Measurements from ENCODE around the gene TAMM41.
A peak's percentile ranks its signal among the peaks of the same experiment; 100 is the strongest.
"Not testable (repeated sequence)": the region's sequence is repeated elsewhere in the genome, so short reads cannot be mapped to it uniquely, and the experiment has no call there.

TAMM41 gene

DNA sequence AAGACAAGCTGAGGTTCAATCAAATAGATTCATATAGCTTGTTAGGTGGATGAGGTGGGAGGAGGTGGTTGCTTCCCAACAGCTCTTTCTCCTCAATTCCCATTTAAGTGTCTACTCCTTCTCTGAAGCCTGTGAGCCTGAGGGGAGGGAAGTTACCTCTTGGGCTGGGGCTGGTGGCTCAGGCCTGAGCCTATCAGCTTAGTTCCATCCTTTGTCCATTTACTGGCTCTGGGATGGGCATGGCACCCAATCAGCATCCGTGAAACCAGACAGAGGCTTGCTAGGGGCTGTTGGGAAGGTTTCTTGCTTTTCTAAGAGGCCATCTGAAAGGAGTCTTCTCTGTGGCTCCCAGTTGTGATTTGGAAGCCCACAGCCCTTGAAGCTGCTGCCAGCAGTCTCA lies 57.3 kb downstream of the TAMM41 start:
- H3K27ac ChIP-seq (ENCODE audit: low read length): no peak overlapping the region
- H3K9me3 ChIP-seq (ENCODE audit: control insufficient read depth, insufficient read depth, low read length): no peaks in the 10 kb centered on the region
- no peak for DNase-seq (ENCODE audit: low read depth, low spot score)
- H3K4me1 ChIP-seq (ENCODE audit: control insufficient read depth, insufficient read depth, low read length): no peaks in the 10 kb centered on the region
- no CpG with 5 or more reads among the region's 1 CpG for WGBS (ENCODE audit: insufficient coverage, insufficient read length)
- peaks cover 4% of the 10 kb centered on the region; the same call in 1 of the 2 replicates for H3K36me3 ChIP-seq (ENCODE audit: control insufficient read depth, insufficient read depth, low read length)
- H3K4me3 ChIP-seq (ENCODE audit: low read length): no peak overlapping the region
- H3K27me3 ChIP-seq (ENCODE audit: control insufficient read depth, insufficient read depth, low read length): no peaks in the 10 kb centered on the region

GRCh38 chr3:11784971-11785377 lies 61.7 kb downstream of the TAMM41 start:
- H3K9me3 ChIP-seq (ENCODE audit: control insufficient read depth, insufficient read depth, low read length): no peaks in the 10 kb centered on the region
- WGBS (ENCODE audit: insufficient coverage, insufficient read length): no CpG with 5 or more reads among the region's 3 CpGs
- no peaks in the 10 kb centered on the region for H3K27me3 ChIP-seq (ENCODE audit: control insufficient read depth, insufficient read depth, low read length)
- no peak overlapping the region for H3K27ac ChIP-seq (ENCODE audit: low read length)
- no peak overlapping the region for H3K4me3 ChIP-seq (ENCODE audit: low read length)
- H3K36me3 ChIP-seq (ENCODE audit: control insufficient read depth, insufficient read depth, low read length): peaks cover 4% of the 10 kb centered on the region; the same call in 1 of the 2 replicates
- DNase-seq (ENCODE audit: low read depth, low spot score): no peak
- no peaks in the 10 kb centered on the region for H3K4me1 ChIP-seq (ENCODE audit: control insufficient read depth, insufficient read depth, low read length)

DNA sequence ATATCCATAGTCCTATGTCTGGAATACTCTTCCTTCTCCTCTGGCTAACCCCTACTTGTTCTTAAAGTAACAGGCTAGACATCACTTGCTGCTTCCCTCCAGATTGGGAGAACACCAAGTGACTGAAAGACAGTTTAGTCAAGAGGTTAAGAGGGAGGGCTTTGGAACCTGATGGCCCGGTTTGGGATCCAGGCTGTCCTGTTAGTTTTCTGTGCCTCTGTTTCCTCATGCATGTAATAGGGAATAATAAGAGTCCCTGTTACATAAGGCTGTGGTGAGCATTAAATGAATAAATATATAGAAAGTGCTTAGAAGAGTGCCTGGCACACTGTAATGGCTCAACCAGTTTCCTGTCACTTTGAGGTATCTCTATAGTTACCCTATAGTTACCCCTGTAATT lies 66.3 kb downstream of the TAMM41 start:
- no peak for DNase-seq (ENCODE audit: low read depth, low spot score)
- Histone ChIP-seq H3K9me3 (ENCODE audit: control insufficient read depth, insufficient read depth, low read length) (no peaks in the 10 kb centered on the region), H3K36me3 (ENCODE audit: control insufficient read depth, insufficient read depth, low read length) (no peaks in the 10 kb centered on the region), H3K27me3 (ENCODE audit: control insufficient read depth, insufficient read depth, low read length) (no peaks in the 10 kb centered on the region), H3K27ac (ENCODE audit: low read length) (no peak overlapping the region), H3K4me1 (ENCODE audit: control insufficient read depth, insufficient read depth, low read length) (no peaks in the 10 kb centered on the region), H3K4me3 (ENCODE audit: low read length) (no peak overlapping the region)
- no CpG with 5 or more reads among the region's 1 CpG for WGBS (ENCODE audit: insufficient coverage, insufficient read length)

GRCh38 chr3:11779626-11780025 lies 67.1 kb downstream of the TAMM41 start:
- Histone ChIP-seq H3K27ac (ENCODE audit: low read length) (no peak overlapping the region), H3K4me3 (ENCODE audit: low read length) (no peak overlapping the region), H3K27me3 (ENCODE audit: control insufficient read depth, insufficient read depth, low read length) (no peaks in the 10 kb centered on the region), H3K36me3 (ENCODE audit: control insufficient read depth, insufficient read depth, low read length) (no peaks in the 10 kb centered on the region), H3K4me1 (ENCODE audit: control insufficient read depth, insufficient read depth, low read length) (no peaks in the 10 kb centered on the region), H3K9me3 (ENCODE audit: control insufficient read depth, insufficient read depth, low read length) (no peaks in the 10 kb centered on the region)
- no CpG with 5 or more reads among the region's 3 CpGs for WGBS (ENCODE audit: insufficient coverage, insufficient read length)
- no peak for DNase-seq (ENCODE audit: low read depth, low spot score)

DNA sequence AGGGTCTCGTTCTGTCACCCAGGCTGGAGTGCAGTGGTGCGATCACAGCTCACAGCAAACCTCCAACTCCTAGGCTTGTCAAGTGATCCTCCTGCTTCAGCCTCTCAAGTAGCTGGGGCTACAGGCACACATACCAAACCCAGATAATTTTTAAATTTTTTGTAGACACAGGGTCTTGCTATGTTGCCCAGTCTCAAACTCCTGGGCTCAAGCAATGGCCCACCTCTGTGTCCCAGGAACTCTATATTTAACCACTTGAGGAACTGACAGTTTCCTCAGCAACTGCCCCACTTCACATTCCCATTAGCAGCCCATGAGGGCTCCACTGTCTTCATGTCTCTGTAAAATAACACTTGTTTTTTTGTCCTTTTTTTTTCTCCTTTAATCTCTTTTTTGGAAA lies 68.4 kb downstream of the TAMM41 start:
- no CpG with 5 or more reads among the region's 2 CpGs for WGBS (ENCODE audit: insufficient coverage, insufficient read length)
- no peak overlapping the region for H3K27ac ChIP-seq (ENCODE audit: low read length)
- H3K4me1 ChIP-seq (ENCODE audit: control insufficient read depth, insufficient read depth, low read length): no peaks in the 10 kb centered on the region
- DNase-seq (ENCODE audit: low read depth, low spot score): no peak
- no peaks in the 10 kb centered on the region for H3K27me3 ChIP-seq (ENCODE audit: control insufficient read depth, insufficient read depth, low read length)
- H3K9me3 ChIP-seq (ENCODE audit: control insufficient read depth, insufficient read depth, low read length): no peaks in the 10 kb centered on the region
- no peak overlapping the region for H3K4me3 ChIP-seq (ENCODE audit: low read length)
- H3K36me3 ChIP-seq (ENCODE audit: control insufficient read depth, insufficient read depth, low read length): no peaks in the 10 kb centered on the region

- Histone ChIP-seq H3K27me3 (ENCODE audit: control insufficient read depth, insufficient read depth, low read length) (no peaks in the 10 kb centered on the region), H3K9me3 (ENCODE audit: control insufficient read depth, insufficient read depth, low read length) (no peaks in the 10 kb centered on the region), H3K4me3 (ENCODE audit: low read length) (no peak overlapping the region), H3K4me1 (ENCODE audit: control insufficient read depth, insufficient read depth, low read length) (no peaks in the 10 kb centered on the region), H3K27ac (ENCODE audit: low read length) (no peak overlapping the region), H3K36me3 (ENCODE audit: control insufficient read depth, insufficient read depth, low read length) (no peaks in the 10 kb centered on the region)
- no peak for DNase-seq (ENCODE audit: low read depth, low spot score)
- no CpG with 5 or more reads among the region's 8 CpGs for WGBS (ENCODE audit: insufficient coverage, insufficient read length)
Observed at GRCh38 chr3:11776346-11776745, 70.3 kb downstream of the TAMM41 start.

DNA sequence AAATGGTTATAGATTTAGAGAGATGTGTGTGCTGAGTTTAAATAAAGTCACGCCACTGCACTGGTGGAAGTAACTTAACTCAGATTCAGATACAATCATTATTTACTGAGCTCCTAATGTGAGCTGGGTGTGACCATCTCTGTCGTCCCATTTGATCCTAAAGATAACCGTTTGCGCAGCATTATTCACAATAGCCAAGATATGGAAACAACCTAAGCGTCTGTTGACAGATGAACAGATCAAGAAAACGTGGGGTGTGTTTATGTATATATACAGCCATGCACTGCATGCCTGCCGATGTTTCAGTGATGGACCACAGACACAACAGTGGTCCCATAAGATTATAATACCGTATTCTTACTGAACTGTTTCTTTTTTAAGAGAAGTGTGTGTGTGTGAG lies 71.2 kb downstream of the TAMM41 start:
- Histone ChIP-seq H3K36me3 (ENCODE audit: control insufficient read depth, insufficient read depth, low read length) (no peaks in the 10 kb centered on the region), H3K4me3 (ENCODE audit: low read length) (no peak overlapping the region), H3K27ac (ENCODE audit: low read length) (no peak overlapping the region), H3K9me3 (ENCODE audit: control insufficient read depth, insufficient read depth, low read length) (no peaks in the 10 kb centered on the region), H3K4me1 (ENCODE audit: control insufficient read depth, insufficient read depth, low read length) (peaks cover 4% of the 10 kb centered on the region), H3K27me3 (ENCODE audit: control insufficient read depth, insufficient read depth, low read length) (no peaks in the 10 kb centered on the region)
- no peak for DNase-seq (ENCODE audit: low read depth, low spot score)
- no CpG with 5 or more reads among the region's 8 CpGs for WGBS (ENCODE audit: insufficient coverage, insufficient read length)

- Histone ChIP-seq H3K27me3 (ENCODE audit: control insufficient read depth, insufficient read depth, low read length) (no peaks in the 10 kb centered on the region), H3K4me3 (ENCODE audit: low read length) (no peak overlapping the region), H3K9me3 (ENCODE audit: control insufficient read depth, insufficient read depth, low read length) (no peaks in the 10 kb centered on the region), H3K36me3 (ENCODE audit: control insufficient read depth, insufficient read depth, low read length) (no peaks in the 10 kb centered on the region), H3K4me1 (ENCODE audit: control insufficient read depth, insufficient read depth, low read length) (peaks cover 4% of the 10 kb centered on the region), H3K27ac (ENCODE audit: low read length) (no peak overlapping the region)
- peak; percentile 47 for DNase-seq (ENCODE audit: low read depth, low spot score)
- no CpG with 5 or more reads among the region's 2 CpGs for WGBS (ENCODE audit: insufficient coverage, insufficient read length)
Observed at GRCh38 chr3:11774296-11774877, 72.3 kb downstream of the TAMM41 start.

- WGBS (ENCODE audit: insufficient coverage, insufficient read length): no CpG with 5 or more reads among the region's 7 CpGs
Observed at GRCh38 chr3:11771931-11772330, 74.8 kb downstream of the TAMM41 start.

GRCh38 chr3:11770477-11771391 lies 76.0 kb downstream of the TAMM41 start:
- H3K27me3 ChIP-seq (ENCODE audit: control insufficient read depth, insufficient read depth, low read length): no peaks in the 10 kb centered on the region
- H3K36me3 ChIP-seq (ENCODE audit: control insufficient read depth, insufficient read depth, low read length): no peaks in the 10 kb centered on the region
- H3K9me3 ChIP-seq (ENCODE audit: control insufficient read depth, insufficient read depth, low read length): no peaks in the 10 kb centered on the region
- no peak overlapping the region for H3K4me3 ChIP-seq (ENCODE audit: low read length)
- H3K27ac ChIP-seq (ENCODE audit: low read length): no peak overlapping the region
- DNase-seq (ENCODE audit: low read depth, low spot score): peak; percentile 78
- H3K4me1 ChIP-seq (ENCODE audit: control insufficient read depth, insufficient read depth, low read length): peaks cover 4% of the 10 kb centered on the region
- WGBS (ENCODE audit: insufficient coverage, insufficient read length): no CpG with 5 or more reads among the region's 20 CpGs

More at GRCh38 chr3:11771931-11772330, 74.8 kb downstream of the TAMM41 start:
- not testable (repeated sequence) for H3K4me1 ChIP-seq (ENCODE audit: control insufficient read depth, insufficient read depth, low read length); H3K27me3 ChIP-seq (ENCODE audit: control insufficient read depth, insufficient read depth, low read length); DNase-seq (ENCODE audit: low read depth, low spot score); H3K4me3 ChIP-seq (ENCODE audit: low read length); H3K9me3 ChIP-seq (ENCODE audit: control insufficient read depth, insufficient read depth, low read length); H3K36me3 ChIP-seq (ENCODE audit: control insufficient read depth, insufficient read depth, low read length); H3K27ac ChIP-seq (ENCODE audit: low read length)
